ENCODE results near the gene GNG4. TPM values are rescaled to one million over a fixed set of nuclear protein-coding genes. Genes with fewer than 3 reads are reported as not detected.

The GNG4 gene
- total RNA-seq, 6 donors from 2014 or later: 0.20 TPM; not detected in 5

DNA sequence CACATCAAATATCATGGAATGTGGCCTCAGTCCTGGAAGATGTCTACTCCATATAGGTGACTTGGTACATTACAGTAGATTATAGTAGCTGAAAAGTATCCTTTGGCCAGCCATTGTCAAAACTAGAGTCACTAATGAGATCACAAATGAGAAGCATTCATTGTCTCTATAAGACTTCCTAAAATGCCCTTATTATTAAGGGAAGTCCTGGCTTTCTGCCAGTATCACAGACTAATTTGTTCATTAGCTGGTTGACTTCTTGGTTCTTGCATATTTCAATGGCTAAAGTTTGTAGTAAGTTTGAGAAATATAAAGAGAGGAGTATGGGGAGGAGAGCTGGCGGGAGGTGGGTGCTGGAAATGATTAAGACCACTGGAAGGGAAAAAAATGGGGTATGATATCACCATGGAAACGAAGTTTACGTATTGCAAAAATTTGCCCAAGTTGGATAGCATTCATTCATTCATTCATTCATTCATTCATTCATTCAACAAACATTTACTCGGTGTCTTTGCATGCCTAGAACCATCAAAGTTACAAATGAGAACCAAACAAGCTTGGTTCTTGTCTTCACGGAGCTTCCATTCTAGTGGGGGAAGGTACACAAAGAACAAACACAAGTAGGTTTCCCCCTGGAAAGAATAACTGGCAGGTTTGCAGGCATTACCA is 133.6 kb downstream of the GNG4 start:
- H3K36me3 ChIP-seq: no peaks in the 10 kb centered on the region

DNA sequence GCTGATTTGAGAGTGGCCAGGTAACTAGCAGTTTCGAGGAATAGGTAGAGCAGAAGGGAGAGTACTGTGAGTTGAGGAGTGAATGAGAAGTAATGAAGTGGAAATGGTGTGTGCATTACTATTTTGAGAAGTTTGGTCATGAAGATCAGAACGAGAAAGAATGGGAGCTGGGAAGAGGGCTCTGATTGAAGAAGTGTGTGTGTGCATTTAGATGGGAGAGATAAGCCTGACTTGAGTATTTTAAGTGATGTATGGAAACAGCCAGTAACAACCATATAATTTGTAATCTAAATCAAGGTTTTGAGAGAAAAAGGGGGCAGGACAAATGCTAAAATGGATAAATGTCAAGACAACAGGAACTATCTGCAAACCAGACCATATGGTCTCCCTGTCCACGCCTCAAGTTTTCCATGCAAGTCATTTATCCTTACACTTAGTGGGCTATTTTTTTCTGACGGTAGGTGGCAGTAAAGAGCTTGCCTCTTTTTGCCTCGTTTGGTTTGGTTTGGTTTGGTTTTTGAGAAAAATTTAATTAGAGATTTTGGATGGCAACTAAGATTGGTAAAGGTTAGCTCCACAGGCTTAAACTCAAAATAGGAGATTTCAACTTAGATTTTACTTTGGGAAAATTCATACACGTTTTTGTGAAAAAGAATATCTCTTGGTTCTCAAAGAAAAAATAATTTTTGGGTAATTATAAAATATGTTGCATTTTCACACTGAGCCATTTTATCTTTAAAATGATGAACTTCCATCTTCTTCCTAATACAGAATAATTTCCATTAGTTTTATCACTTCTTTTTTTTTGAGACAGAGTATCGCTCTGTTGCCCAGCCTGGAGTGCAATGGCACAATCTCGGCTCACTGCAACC is 135.9 kb downstream of the GNG4 start:
- peak in 1 of 2 donors; percentile 81 for ATAC-seq (ENCODE audit: low FRiP score in 2 of 2)
- H3K27me3 ChIP-seq: no peaks in the 10 kb centered on the region
- no peak overlapping the region for H3K4me3 ChIP-seq
- TF ChIP-seq, protein P1, sequence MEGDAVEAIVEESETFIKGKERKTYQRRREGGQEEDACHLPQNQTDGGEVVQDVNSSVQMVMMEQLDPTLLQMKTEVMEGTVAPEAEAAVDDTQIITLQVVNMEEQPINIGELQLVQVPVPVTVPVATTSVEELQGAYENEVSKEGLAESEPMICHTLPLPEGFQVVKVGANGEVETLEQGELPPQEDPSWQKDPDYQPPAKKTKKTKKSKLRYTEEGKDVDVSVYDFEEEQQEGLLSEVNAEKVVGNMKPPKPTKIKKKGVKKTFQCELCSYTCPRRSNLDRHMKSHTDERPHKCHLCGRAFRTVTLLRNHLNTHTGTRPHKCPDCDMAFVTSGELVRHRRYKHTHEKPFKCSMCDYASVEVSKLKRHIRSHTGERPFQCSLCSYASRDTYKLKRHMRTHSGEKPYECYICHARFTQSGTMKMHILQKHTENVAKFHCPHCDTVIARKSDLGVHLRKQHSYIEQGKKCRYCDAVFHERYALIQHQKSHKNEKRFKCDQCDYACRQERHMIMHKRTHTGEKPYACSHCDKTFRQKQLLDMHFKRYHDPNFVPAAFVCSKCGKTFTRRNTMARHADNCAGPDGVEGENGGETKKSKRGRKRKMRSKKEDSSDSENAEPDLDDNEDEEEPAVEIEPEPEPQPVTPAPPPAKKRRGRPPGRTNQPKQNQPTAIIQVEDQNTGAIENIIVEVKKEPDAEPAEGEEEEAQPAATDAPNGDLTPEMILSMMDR (IDR thresholded peaks at IDR 0.05): peak; percentile 69 to 80 (median 76)
- TF ChIP-seq POLR2A (IDR thresholded peaks at IDR 0.05): no peak
- no peak for TF ChIP-seq EP300 (IDR thresholded peaks at IDR 0.05)
- no peak for TF ChIP-seq POLR2AphosphoS5 (IDR thresholded peaks at IDR 0.05)
- no peaks in the 10 kb centered on the region for H3K4me1 ChIP-seq
- H3K27ac ChIP-seq: no peak overlapping the region
- 34 to 36% methylated on average over 8 of the region's 8 CpGs for WGBS, 2 donors
- H3K9me3 ChIP-seq: no peaks in the 10 kb centered on the region
- DNase-seq: no peak
- H3K36me3 ChIP-seq: no peaks in the 10 kb centered on the region

More for the DNA sequence above, 133.6 kb downstream of the GNG4 start:
- TF ChIP-seq EP300 (IDR thresholded peaks at IDR 0.05): no peak
- TF ChIP-seq, protein P1 (IDR thresholded peaks at IDR 0.05): no peak
- TF ChIP-seq POLR2AphosphoS5 (IDR thresholded peaks at IDR 0.05): no peak
- TF ChIP-seq POLR2A (IDR thresholded peaks at IDR 0.05): no peak
- Histone ChIP-seq H3K4me3 (no peak overlapping the region), H3K4me1 (no peaks in the 10 kb centered on the region), H3K27me3 (no peaks in the 10 kb centered on the region), H3K9me3 (no peaks in the 10 kb centered on the region), H3K27ac (no peak overlapping the region)
- no peak for DNase-seq
- 93% methylated on average over 5 of the region's 5 CpGs for WGBS, 2 donors
- no peak for ATAC-seq (ENCODE audit: low FRiP score in 2 of 2)

DNA sequence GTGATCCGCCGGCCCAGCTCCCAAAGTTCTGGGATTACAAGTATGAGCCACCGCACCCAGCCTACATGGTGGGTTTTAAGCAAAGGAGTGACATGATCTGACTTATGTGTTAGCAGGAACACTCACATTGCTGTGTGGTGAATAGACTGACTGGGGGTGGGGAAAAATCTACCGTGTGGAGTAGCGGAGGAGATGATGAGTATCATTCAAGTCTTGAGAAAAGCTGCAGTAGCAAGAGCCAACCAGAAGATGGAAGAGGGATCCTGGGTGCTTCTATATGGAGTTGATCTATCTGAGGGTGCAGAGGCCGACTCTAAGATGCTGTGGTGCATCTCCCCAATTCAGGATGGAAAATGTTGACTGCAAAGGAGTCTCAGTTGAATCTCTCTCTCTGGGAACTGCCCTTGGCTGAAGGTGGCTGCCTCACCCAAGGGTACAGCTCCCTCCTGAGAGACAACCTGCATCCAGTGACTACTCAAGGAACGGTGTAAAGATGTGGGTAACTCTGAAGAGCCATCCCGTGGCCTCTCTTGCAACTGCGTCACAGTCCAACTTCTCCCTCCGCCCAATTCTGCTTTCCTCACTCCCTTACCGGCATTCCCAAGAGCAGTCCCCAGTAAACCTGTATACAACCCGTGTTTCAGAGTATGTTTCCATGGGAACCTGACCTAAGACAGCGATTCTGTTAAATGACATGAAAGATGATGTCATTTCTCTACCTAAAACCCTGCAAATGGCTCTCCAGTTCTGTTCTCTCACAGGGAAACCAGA is 137.9 kb downstream of the GNG4 start:
- no peaks in the 10 kb centered on the region for H3K27me3 ChIP-seq
- TF ChIP-seq POLR2A (IDR thresholded peaks at IDR 0.05) (no peak), POLR2AphosphoS5 (IDR thresholded peaks at IDR 0.05) (no peak), EP300 (IDR thresholded peaks at IDR 0.05) (no peak)
- TF ChIP-seq, protein P1 (IDR thresholded peaks at IDR 0.05): no peak
- no peaks in the 10 kb centered on the region for H3K36me3 ChIP-seq
- no peak overlapping the region for H3K4me3 ChIP-seq
- DNase-seq (no peak), ATAC-seq (ENCODE audit: low FRiP score in 2 of 2) (no peak)
- H3K27ac ChIP-seq: no peak overlapping the region
- WGBS, 2 donors: 71 to 76% methylated on average over 13 of the region's 13 CpGs
- no peaks in the 10 kb centered on the region for H3K4me1 ChIP-seq
- no peaks in the 10 kb centered on the region for H3K9me3 ChIP-seq

DNA sequence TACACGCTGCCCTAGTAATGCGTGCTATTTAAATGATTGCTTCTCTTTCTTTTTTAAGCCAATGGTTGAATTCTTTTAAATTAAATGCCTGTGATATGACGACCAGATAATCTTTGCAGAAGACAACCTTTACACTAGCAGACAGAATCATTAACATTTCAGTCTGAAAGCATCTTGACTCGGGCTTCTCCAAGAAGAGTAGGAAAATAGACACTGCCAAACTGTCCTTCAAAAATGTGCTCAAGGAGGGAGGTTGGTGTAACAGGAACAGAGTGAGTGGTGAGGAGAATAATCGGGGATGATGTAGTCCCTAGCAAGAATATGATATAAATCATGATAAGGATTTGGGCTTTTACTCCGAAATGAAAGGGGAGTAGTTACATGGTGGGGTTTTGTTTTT is 138.8 kb downstream of the GNG4 start:
- Histone ChIP-seq H3K9me3 (no peaks in the 10 kb centered on the region), H3K27ac (no peak overlapping the region), H3K27me3 (no peaks in the 10 kb centered on the region), H3K4me1 (peaks cover 0 to 4% (median 1%) of the 10 kb centered on the region in 4 donors), H3K36me3 (no peaks in the 10 kb centered on the region), H3K4me3 (no peak overlapping the region)
- TF ChIP-seq EP300 (IDR thresholded peaks at IDR 0.05) (no peak), POLR2AphosphoS5 (IDR thresholded peaks at IDR 0.05) (no peak), POLR2A (IDR thresholded peaks at IDR 0.05) (no peak)
- TF ChIP-seq, protein P1 (IDR thresholded peaks at IDR 0.05): no peak
- DNase-seq: no peak
- WGBS, 2 donors: 73 to 82% methylated on average over 6 of the region's 6 CpGs
- ATAC-seq (ENCODE audit: low FRiP score in 2 of 2): no peak
